Measurements from ENCODE around the gene TMEM156. TPM values are rescaled to one million over a fixed set of nuclear protein-coding genes. Genes with fewer than 3 reads are reported as not detected.

The TMEM156 gene
- total and polyA plus RNA-seq, 2 of the 4 experiments (the other 2 are of a cell fraction), result 0.53 to 0.54 TPM

GRCh38 chr4:39054497-39054896 lies 22.3 kb upstream of the TMEM156 start:
- peaks cover 5% of the 10 kb centered on the region for H3K4me1 ChIP-seq (ENCODE audit: control insufficient read depth, insufficient read depth, low read length)
- H2BK5ac ChIP-seq (ENCODE audit: low read depth, low read length, poor library complexity, severe bottlenecking), result no peak overlapping the region
- H2AK9ac ChIP-seq (replicated peaks; ENCODE audit: low read depth, low read length, poor library complexity), result no peak overlapping the region
- H4K5ac ChIP-seq (ENCODE audit: low read depth, low read length), result no peak overlapping the region
- POLR2A ChIA-PET (ENCODE audit: unreplicated experiment), result no interaction called here
- H2BK15ac ChIP-seq (ENCODE audit: low read depth, low read length), result no peak overlapping the region
- dilution Hi-C loops (cut with HindIII; ENCODE audit: low sequenced_read_pairs, unreplicated experiment), result no loop called here
- no peaks in the 10 kb centered on the region for H3K9me3 ChIP-seq (ENCODE audit: control insufficient read depth, insufficient read depth, low read length)
- TF ChIP-seq NFE2L2 (IDR thresholded peaks at IDR 0.05; ENCODE audit: low read depth, low read length), result peak; percentile 34; the same call in 1 of the 2 replicates
- no peak for TF ChIP-seq FOS (IDR thresholded peaks at IDR 0.05; ENCODE audit: low read depth, low read length)
- no peak for TF ChIP-seq POLR2A (IDR thresholded peaks at IDR 0.05; ENCODE audit: low read depth, low read length)
- TF ChIP-seq MAFK (IDR thresholded peaks at IDR 0.05; ENCODE audit: low read depth, low read length), result no peak
- H3K79me1 ChIP-seq (ENCODE audit: low read depth in 1 of 2, low read length in 2 of 2), result peaks cover 6 to 60% of the 10 kb centered on the region in 2 experiments; a peak in 3 of 4 replicates
- no peak overlapping the region for H3K18ac ChIP-seq (ENCODE audit: low read depth, low read length)
- H3K27me3 ChIP-seq (ENCODE audit: control insufficient read depth, insufficient read depth, low read length), result no peaks in the 10 kb centered on the region
- H3K4me2 ChIP-seq (ENCODE audit: low read depth, low read length), result no peak overlapping the region
- H3K4me3 ChIP-seq (ENCODE audit: insufficient read depth, low read depth, low read length), result no peak overlapping the region
- H3K14ac ChIP-seq (replicated peaks; ENCODE audit: low read depth, low read length), result peak overlapping the region; percentile 48
- no CpG with 5 or more reads among the region's 3 CpGs for WGBS, 2 experiments (ENCODE audit: extremely low coverage in 2 of 2, insufficient read length in 1 of 2)
- intact Hi-C loops (cut with micrococcal nuclease), result no loop called here
- no peak for DNase-seq
- peaks cover 2% of the 10 kb centered on the region; the same call in 1 of the 2 replicates for H3K36me3 ChIP-seq (ENCODE audit: control insufficient read depth, insufficient read depth, low read length)
- no peak overlapping the region for H3K9ac ChIP-seq (ENCODE audit: low read depth, low read length)
- no TSS peak for BruUV-seq (replicated peaks)
- H3K4ac ChIP-seq (ENCODE audit: low read depth, low read length), result no peak overlapping the region
- no peak overlapping the region for H3K27ac ChIP-seq (ENCODE audit: insufficient read depth, low read length)
- no peak overlapping the region for H2BK120ac ChIP-seq (ENCODE audit: low read depth, low read length)
- H4K8ac ChIP-seq (ENCODE audit: low read depth in 2 of 2, low read length in 2 of 2), result no peak overlapping the region; a peak in 1 of 4 replicates
- CTCF ChIA-PET, result no interaction called here
- no peak overlapping the region for H2AFZ ChIP-seq (replicated peaks; ENCODE audit: low read length, poor library complexity)
- in situ Hi-C loops (cut with MboI; ENCODE audit: low sequenced_read_pairs), result no loop called here
- no peak overlapping the region for H2BK20ac ChIP-seq (ENCODE audit: low read depth, low read length)
- ATAC-seq (ENCODE audit: low read depth), result peak; percentile 17; the same call in 1 of the 2 replicates
- H3K9me1 ChIP-seq (ENCODE audit: insufficient read depth, low read length), result peaks cover 9% of the 10 kb centered on the region
- H2AK5ac ChIP-seq (ENCODE audit: low read depth, low read length), result no peak overlapping the region
- H4K91ac ChIP-seq (ENCODE audit: insufficient read depth, low read depth, low read length), result no peak overlapping the region
- H3K56ac ChIP-seq (ENCODE audit: extremely low read depth, insufficient read depth, low read length), result no peak overlapping the region
- H3K23ac ChIP-seq (ENCODE audit: low read depth, low read length), result peak overlapping the region; percentile 59; the same call in 1 of the 2 replicates
- H4K20me1 ChIP-seq (ENCODE audit: insufficient read depth, low read length), result peaks cover 92% of the 10 kb centered on the region

Measured in IMR-90 (cell line).